Measurements from ENCODE around the gene ILK.

GRCh38 chr11:6626971-6627761, 23.6 kb downstream of the ILK start:
- TF ChIP-seq CHD2 (IDR thresholded peaks at IDR 0.05; ENCODE audit: borderline replicate concordance, low read depth, low read length) (no peak), POLR2AphosphoS5 (IDR thresholded peaks at IDR 0.05; ENCODE audit: low read length) (no peak), CREM (IDR thresholded peaks at IDR 0.05; ENCODE audit: low read depth) (no peak), ELK1 (IDR thresholded peaks at IDR 0.05; ENCODE audit: low read depth, low read length) (no peak), HDAC6 (IDR thresholded peaks at IDR 0.05; ENCODE audit: unreplicated experiment) (no peak), PKNOX1 (IDR thresholded peaks at IDR 0.05) (no peak), PBX3 (IDR thresholded peaks at IDR 0.05; ENCODE audit: insufficient replicate concordance, low read depth, low read length) (no peak), ZNF274 (IDR thresholded peaks at IDR 0.05; ENCODE audit: insufficient read depth, insufficient read length) (no peak), CTCF (IDR thresholded peaks at IDR 0.05 in 2 of 3, conservative IDR thresholded peaks at IDR 0.05 in 1 of 3; ENCODE audit: control insufficient read depth in 2 of 3, extremely low read depth in 1 of 3, insufficient read depth in 1 of 3, low read depth in 3 of 3, low read length in 3 of 3) (no peak), EZH2 (IDR thresholded peaks at IDR 0.05; ENCODE audit: borderline replicate concordance, control insufficient read depth, low read depth, low read length) (no peak), TCF3 (IDR thresholded peaks at IDR 0.05; ENCODE audit: borderline replicate concordance, insufficient read depth, low read depth, low read length) (no peak), CREB1 (IDR thresholded peaks at IDR 0.05; ENCODE audit: low read depth) (no peak)

Measured in GM12878 (cell line).